SKM-1 treated with dmso at 0.1 percent for 144 hours (cell line): ENCODE measurements around the gene GPHA2.

Experiments
- DNase-seq: peaks from one replicate; lab custom pipeline; 2025; ENCODE audit not compliant: unreplicated experiment; lab: John Stamatoyannopoulos, UW

Gene GPHA2

GRCh38 chr11:64911142-64911541, 24.6 kb downstream of the GPHA2 start:
- DNase-seq, result no peak

- DNase-seq, result no peak
Measured at GRCh38 chr11:64910451-64911093, 25.1 kb downstream of the GPHA2 start.

- no peak for DNase-seq
Measured at GRCh38 chr11:64909653-64910343, 25.9 kb downstream of the GPHA2 start.

- no peak for DNase-seq
Measured at GRCh38 chr11:64908766-64909165, 26.9 kb downstream of the GPHA2 start.

- DNase-seq, result no peak
Measured at GRCh38 chr11:64906314-64906635, 29.4 kb downstream of the GPHA2 start.

GRCh38 chr11:64905516-64906313, 30.0 kb downstream of the GPHA2 start:
- DNase-seq, result no peak

- DNase-seq, result no peak
Measured at GRCh38 chr11:64903291-64903833, 32.3 kb downstream of the GPHA2 start.

- DNase-seq, result no peak
Measured at GRCh38 chr11:64902102-64902900, 33.4 kb downstream of the GPHA2 start.

- DNase-seq, result no peak
Measured at GRCh38 chr11:64900774-64901173, 34.9 kb downstream of the GPHA2 start.

- DNase-seq, result no peak
Measured at GRCh38 chr11:64900263-64900678, 35.4 kb downstream of the GPHA2 start.

- DNase-seq, result no peak
Measured at GRCh38 chr11:64898541-64898940, 37.2 kb downstream of the GPHA2 start.

- DNase-seq, result no peak
Measured at GRCh38 chr11:64898076-64898445, 37.6 kb downstream of the GPHA2 start.

- DNase-seq, result no peak
Measured at GRCh38 chr11:64897381-64898075, 38.2 kb downstream of the GPHA2 start.

- DNase-seq, result no peak
Measured at GRCh38 chr11:64896448-64897022, 39.2 kb downstream of the GPHA2 start.

GRCh38 chr11:64894812-64895452, 40.8 kb downstream of the GPHA2 start:
- no peak for DNase-seq

- peak; percentile 35 for DNase-seq
Measured at GRCh38 chr11:64894070-64894811, 41.5 kb downstream of the GPHA2 start.

GRCh38 chr11:64893194-64894069, 42.3 kb downstream of the GPHA2 start:
- DNase-seq, result no peak

- DNase-seq, result no peak
Measured at GRCh38 chr11:64892838-64893193, 42.9 kb downstream of the GPHA2 start.
